Uterus (tissue), 2 donors: ENCODE measurements around the gene ARHGAP8.

Source experiments
- CTCF ChIP-seq, 4 experiments: fragments of 200-600 bp in 2 of 4; fragments of 450-650 bp in 2 of 4; sonication (generic) in 2 of 4; IDR thresholded peaks; one replicate each; pipeline ENCODE4 v1.5.1; 2016 to 2019; ENCODE audit warnings: antibody characterized with exemption in 4 of 4, mild to moderate bottlenecking in 2 of 4, moderate library complexity in 1 of 4
- POLR2A ChIP-seq, 2 donors: fragments of 450-650 bp; IDR thresholded peaks; one replicate each; pipeline ENCODE4 v1.6.1; 2016; ENCODE audit warnings: antibody characterized with exemption in 2 of 2, mild to moderate bottlenecking in 1 of 2, moderate library complexity in 1 of 2

- no peak for TF ChIP-seq CTCF (IDR thresholded peaks at IDR 0.05)
- no peak for TF ChIP-seq POLR2A (IDR thresholded peaks at IDR 0.05)
These were observed 140.7 kb downstream of the ARHGAP8 start for GRCh38 chr22:44892803-44893730.
